GM12878 (cell line): ENCODE data around the gene ADAMTS16. TPM values are rescaled to one million over a fixed set of nuclear protein-coding genes. Genes with fewer than 3 reads are reported as not detected.

Source experiments
- ATAC-seq: fragments of 200-7000 bp; cut with Tn5 transposase; 3 replicates; pipeline ENCODE4 v1.9.1; 2020; ENCODE audit warnings: mild to moderate bottlenecking, moderate library complexity
- BruUV-seq: library from RNA; stranded (reverse); fragments of 400-500 nt; replicated peaks from 2 replicates; lab custom pipeline; 2021; lab: Mats Ljungman, UMichigan
- CTCF ChIA-PET: fragments of 300-600 bp; sonication (Branson Sonifier 250); formaldehyde crosslinking; extraction: SDS; loops from one replicate; lab custom pipeline; 2021; ENCODE audit warnings: inconsistent platforms; lab: Yijun Ruan, JAX
- POLR2A ChIA-PET: fragments of 350-600 bp; formaldehyde crosslinking; extraction: SDS; loops from one replicate; lab custom pipeline; 2021; ENCODE audit warnings: inconsistent platforms; lab: Charles Lee
- RAD21 ChIA-PET: fragments of 300-600 bp; sonication (Branson Sonifier 250); formaldehyde crosslinking; loops from one replicate; lab custom pipeline; 2023; ENCODE audit warnings: antibody characterized with exemption; ENCODE audit not compliant: unreplicated experiment; lab: Charles Lee
- SMC1A ChIA-PET: fragments of 300-600 bp; sonication (Branson Sonifier 250); formaldehyde crosslinking; loops from one replicate; lab custom pipeline; 2023; ENCODE audit not compliant: unreplicated experiment, uncharacterized antibody; lab: Charles Lee
- DNase-seq: peaks from one replicate; pipeline ENCODE4 v3.0.0-alpha.2; 2011; ENCODE audit warnings: low read depth, low spot score
- FAIRE-seq: peaks from 3 replicates; lab custom pipeline; 2011; peaks lifted over from hg19 to GRCh38; lab: Jason Lieb, UNC
- H2AFZ ChIP-seq: 2 replicates; pipeline ENCODE4 v1.6.0; 2011; ENCODE audit warnings: low read depth, low read length, control low read depth; ENCODE audit not compliant: control insufficient read depth
- H3K27ac ChIP-seq: 2 replicates; pipeline ENCODE4 v1.5.1; 2011; ENCODE audit warnings: control low read depth; ENCODE audit not compliant: control insufficient read depth, insufficient read depth
- H3K27me3 ChIP-seq, 2 experiments: replicated peaks in 1 of 2; 2 replicates each; pipeline versions ENCODE4 v1.6.0 to v1.6.1; 2011; ENCODE audit warnings: low read length in 1 of 2; ENCODE audit not compliant: control insufficient read depth in 2 of 2, insufficient read depth in 2 of 2
- H3K36me3 ChIP-seq, 2 experiments: 2 replicates each; pipeline ENCODE4 v1.5.1; 2011; ENCODE audit warnings: low read length in 1 of 2; ENCODE audit not compliant: control insufficient read depth in 2 of 2, insufficient read depth in 2 of 2
- H3K4me1 ChIP-seq: 2 replicates; pipeline ENCODE4 v1.6.1; 2011; ENCODE audit warnings: mild to moderate bottlenecking, low read length, moderate library complexity, mixed read lengths; ENCODE audit not compliant: control insufficient read depth, insufficient read depth
- H3K4me2 ChIP-seq: 2 replicates; pipeline ENCODE4 v1.6.0; 2011; ENCODE audit warnings: control low read depth; ENCODE audit not compliant: control insufficient read depth, insufficient read depth
- H3K4me3 ChIP-seq: fragments of 200-600 bp; sonication (generic); 2 replicates; pipeline ENCODE4 v1.5.1; 2016
- H3K79me2 ChIP-seq: 2 replicates; pipeline ENCODE4 v1.6.0; 2011; ENCODE audit warnings: low read length; ENCODE audit not compliant: control insufficient read depth, insufficient read depth
- H3K9ac ChIP-seq: 2 replicates; pipeline ENCODE4 v1.8.0; 2011; ENCODE audit warnings: low read length, control low read depth, mixed read lengths; ENCODE audit not compliant: control insufficient read depth, insufficient read depth
- H3K9me3 ChIP-seq: replicated peaks from 3 replicates; pipeline ENCODE4 v1.5.1; 2011; ENCODE audit warnings: mild to moderate bottlenecking, low read length; ENCODE audit not compliant: control insufficient read depth, insufficient read depth
- H4K20me1 ChIP-seq: 2 replicates; pipeline ENCODE4 v1.6.0; 2011; ENCODE audit not compliant: control insufficient read depth, insufficient read depth
- CEBPB ChIP-seq, 2 experiments: fragments of 150-350 bp in 1 of 2; IDR thresholded peaks; 2 replicates each; pipeline ENCODE4 v1.6.1; 2012 to 2014; ENCODE audit warnings: low read depth in 2 of 2, low read length in 2 of 2, borderline replicate concordance in 1 of 2, inconsistent platforms in 1 of 2
- CHD1 ChIP-seq: IDR thresholded peaks from 2 replicates; pipeline ENCODE4 v1.6.1; 2012; ENCODE audit warnings: low read depth, low read length, improper control_type of control experiment
- CREB1 ChIP-seq: IDR thresholded peaks from 2 replicates; pipeline ENCODE4 v1.6.1; 2012; ENCODE audit warnings: low read depth, mild to moderate bottlenecking, inconsistent platforms
- EP300 ChIP-seq, 2 experiments: fragments of 150-350 bp in 1 of 2; IDR thresholded peaks; 2 replicates each; pipeline ENCODE4 v1.6.1; 2011 to 2012; ENCODE audit warnings: low read depth in 2 of 2, low read length in 2 of 2, borderline replicate concordance in 1 of 2, improper control_type of control experiment in 1 of 2, inconsistent platforms in 1 of 2; ENCODE audit not compliant: control insufficient read depth in 1 of 2
- GATAD2B ChIP-seq: fragments of 450-650 bp; conservative IDR thresholded peaks from 2 replicates; pipeline ENCODE4 v1.6.1; 2017; ENCODE audit warnings: low read depth, mild to moderate bottlenecking, moderate library complexity
- HDAC6 ChIP-seq: fragments of 200-600 bp; sonication (generic); IDR thresholded peaks from one replicate; pipeline ENCODE4 v1.8.0; 2017; ENCODE audit warnings: antibody characterized with exemption; ENCODE audit not compliant: unreplicated experiment
- LARP7 ChIP-seq: fragments of 450-650 bp; IDR thresholded peaks from 2 replicates; pipeline ENCODE4 v1.6.1; 2017; ENCODE audit warnings: mild to moderate bottlenecking
- POLR2AphosphoS5 ChIP-seq: IDR thresholded peaks from 2 replicates; pipeline ENCODE4 v1.6.1; 2011; ENCODE audit warnings: mild to moderate bottlenecking, low read length, inconsistent platforms
- POU2F2 ChIP-seq: IDR thresholded peaks from 3 replicates; pipeline ENCODE4 v1.6.1; 2011; ENCODE audit warnings: low read depth, mild to moderate bottlenecking, low read length, borderline replicate concordance
- RAD51 ChIP-seq: fragments of 450-650 bp; IDR thresholded peaks from 2 replicates; pipeline ENCODE4 v1.6.1; 2016; ENCODE audit warnings: moderate library complexity, mild to moderate bottlenecking, inconsistent platforms
- SP1 ChIP-seq: IDR thresholded peaks from one replicate; pipeline ENCODE4 v1.6.1; 2011; ENCODE audit warnings: low read depth, low read length
- SREBF1 ChIP-seq: IDR thresholded peaks from 2 replicates; pipeline ENCODE4 v1.6.1; 2012; ENCODE audit warnings: mild to moderate bottlenecking, low read length
- WGBS: methylation state at CpG from one replicate; pipeline ENCODE4 v1.1.6; 2016; ENCODE audit warnings: low lambda C conversion rate; ENCODE audit not compliant: insufficient replicate concordance, insufficient coverage; ENCODE audit errors: missing lambda C conversion rate; 5-methylcytosine and 5-hydroxymethylcytosine counted together
- in situ Hi-C: fragments of 300-500 bp; cut with MboI; formaldehyde crosslinking; loops from 9 replicates; pipeline ENCODE4 v1.14.3; 2018; ENCODE audit warnings: mixed read lengths
- intact Hi-C: fragments of 100-400 bp; cut with micrococcal nuclease; formaldehyde crosslinking; loops from one replicate; pipeline ENCODE4 v1.14.2; 2022; ENCODE audit not compliant: unreplicated experiment
- polyA plus RNA-seq, 11 experiments: library from polyadenylated mRNA; depleted of rRNA in 4 of 11; unstranded in 6 of 11; stranded (reverse) in 5 of 11; fragments of >200 nt; fragmentation: Nextera tagmentation in 4 of 11; fragmentation: Illumina TruSeq in 1 of 11; extraction: Ambion mirVana in 4 of 11; extraction: Trizol in 1 of 11; gene quantifications; 1 replicate in 1 of 11; 2 replicates in 10 of 11; pipeline versions ENCODE4 v1.2.1 to v1.2.3, GENCODE V29; 2011 to 2016; ENCODE audit warnings: inconsistent platforms in 2 of 11, missing spikeins in 2 of 11, low read depth in 1 of 11
- total RNA-seq, 4 experiments: library from RNA; depleted of rRNA in 3 of 4; stranded (reverse); fragments of >200 nt in 3 of 4; fragmentation: Illumina TruSeq in 1 of 4; extraction: Trizol in 1 of 4; gene quantifications; 2 replicates each; pipeline versions ENCODE4 v1.2.1 to v1.2.3, GENCODE V29; 2013 to 2021
- TF ChIP-seq, protein P1 (sequence below): fragments of 450-650 bp; IDR thresholded peaks from 2 replicates; pipeline ENCODE4 v1.6.1; 2016; ENCODE audit warnings: mild to moderate bottlenecking
- TF ChIP-seq, protein P2 (sequence below): fragments of 450-650 bp; IDR thresholded peaks from 2 replicates; pipeline ENCODE4 v1.6.1; 2014; ENCODE audit warnings: mild to moderate bottlenecking

The ADAMTS16 gene
- total and polyA plus RNA-seq, 10 of the 15 experiments (the other 5 are each of a cell fraction or from before 2014, with no cell fraction given), result 0.04 TPM; not detected in 9

DNA sequence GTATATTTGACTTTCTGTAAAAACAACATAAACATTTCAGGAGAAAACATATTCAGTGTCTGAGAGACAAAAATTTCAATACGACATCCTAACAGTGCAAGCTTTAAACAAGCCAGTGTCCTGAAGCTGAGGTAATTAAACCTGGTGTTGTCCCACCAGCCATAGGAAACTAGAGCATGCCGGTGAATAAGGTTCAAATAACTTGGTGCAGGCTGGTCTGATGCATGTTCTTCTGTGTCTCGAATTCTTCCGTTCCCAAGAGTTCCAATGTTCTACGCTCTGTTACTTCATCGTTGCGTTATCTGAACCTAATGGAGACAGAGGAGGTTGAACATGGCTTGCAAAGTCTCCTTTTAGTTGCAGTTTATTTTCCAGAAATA, 48.9 kb downstream of the ADAMTS16 start:
- WGBS, result 55% methylated on average over 7 of the region's 7 CpGs
- POLR2A ChIA-PET, result no interaction called here
- intact Hi-C loops, result no loop called here
- H3K79me2 ChIP-seq, result no peaks in the 10 kb centered on the region
- TF ChIP-seq LARP7 (no peak), RAD51 (no peak), SP1 (no peak), GATAD2B (no peak), HDAC6 (no peak), EP300 (IDR thresholded peaks at IDR 0.05; ENCODE audit: borderline replicate concordance in 1 of 2, control insufficient read depth in 1 of 2, low read depth in 2 of 2, low read length in 2 of 2) (no peak), POU2F2 (no peak), SREBF1 (no peak), CREB1 (no peak), POLR2AphosphoS5 (no peak), CEBPB (IDR thresholded peaks at IDR 0.05; ENCODE audit: borderline replicate concordance in 1 of 2, low read depth in 2 of 2, low read length in 2 of 2) (no peak), CHD1 (no peak)
- TF ChIP-seq, protein P1, sequence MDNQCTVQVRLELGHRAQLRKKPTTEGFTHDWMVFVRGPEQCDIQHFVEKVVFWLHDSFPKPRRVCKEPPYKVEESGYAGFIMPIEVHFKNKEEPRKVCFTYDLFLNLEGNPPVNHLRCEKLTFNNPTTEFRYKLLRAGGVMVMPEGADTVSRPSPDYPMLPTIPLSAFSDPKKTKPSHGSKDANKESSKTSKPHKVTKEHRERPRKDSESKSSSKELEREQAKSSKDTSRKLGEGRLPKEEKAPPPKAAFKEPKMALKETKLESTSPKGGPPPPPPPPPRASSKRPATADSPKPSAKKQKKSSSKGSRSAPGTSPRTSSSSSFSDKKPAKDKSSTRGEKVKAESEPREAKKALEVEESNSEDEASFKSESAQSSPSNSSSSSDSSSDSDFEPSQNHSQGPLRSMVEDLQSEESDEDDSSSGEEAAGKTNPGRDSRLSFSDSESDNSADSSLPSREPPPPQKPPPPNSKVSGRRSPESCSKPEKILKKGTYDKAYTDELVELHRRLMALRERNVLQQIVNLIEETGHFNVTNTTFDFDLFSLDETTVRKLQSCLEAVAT, result no peak
- TF ChIP-seq, protein P2, sequence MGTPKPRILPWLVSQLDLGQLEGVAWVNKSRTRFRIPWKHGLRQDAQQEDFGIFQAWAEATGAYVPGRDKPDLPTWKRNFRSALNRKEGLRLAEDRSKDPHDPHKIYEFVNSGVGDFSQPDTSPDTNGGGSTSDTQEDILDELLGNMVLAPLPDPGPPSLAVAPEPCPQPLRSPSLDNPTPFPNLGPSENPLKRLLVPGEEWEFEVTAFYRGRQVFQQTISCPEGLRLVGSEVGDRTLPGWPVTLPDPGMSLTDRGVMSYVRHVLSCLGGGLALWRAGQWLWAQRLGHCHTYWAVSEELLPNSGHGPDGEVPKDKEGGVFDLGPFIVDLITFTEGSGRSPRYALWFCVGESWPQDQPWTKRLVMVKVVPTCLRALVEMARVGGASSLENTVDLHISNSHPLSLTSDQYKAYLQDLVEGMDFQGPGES, result no peak
- TF ChIP-seq, all 136 proteins: peak for 0
- ChIA-PET RAD21 (no interaction called here), CTCF (no interaction called here), SMC1A (interaction anchor here (1.6 kb wide), 1 partner anchor 232 kb away, joined by 3 read pairs; no protein-coding TSS in a partner anchor)
- Histone ChIP-seq H3K9ac (no peak overlapping the region), H3K4me3 (no peak overlapping the region), H3K9me3 (no peaks in the 10 kb centered on the region), H3K4me2 (no peak overlapping the region), H3K27ac (no peak overlapping the region), H3K27me3 (no peaks in the 10 kb centered on the region), H3K36me3 (no peaks in the 10 kb centered on the region), H3K4me1 (no peaks in the 10 kb centered on the region), H4K20me1 (no peaks in the 10 kb centered on the region), H2AFZ (no peak overlapping the region)
- in situ Hi-C loops, result no loop called here
- no peak for DNase-seq
- no peak for FAIRE-seq
- no TSS peak for BruUV-seq
- ATAC-seq, result no peak
